GM12801 (cell line): Measurements from ENCODE around the gene NELFCD.

ENCODE experiments used
- CTCF ChIP-seq: IDR thresholded peaks from one replicate; pipeline ENCODE4 v1.5.1; 2011; ENCODE audit warnings: control low read depth; ENCODE audit not compliant: insufficient read length; ENCODE audit errors: extremely low read depth

NELFCD gene

GRCh38 chr20:58976061-58976730 lies 4.9 kb upstream of the NELFCD start:
- TF ChIP-seq CTCF: no peak

- no peak for TF ChIP-seq CTCF
These were observed 2.5 kb upstream of the NELFCD start for GRCh38 chr20:58978351-58979190.

- no peak for TF ChIP-seq CTCF
These were observed 740 bp downstream of the NELFCD start for GRCh38 chr20:58981628-58982364.

- no peak for TF ChIP-seq CTCF
These were observed 1.5 kb downstream of the NELFCD start for GRCh38 chr20:58982406-58983114.

GRCh38 chr20:58984691-58985090 lies 3.6 kb downstream of the NELFCD start:
- no peak for TF ChIP-seq CTCF

- no peak for TF ChIP-seq CTCF
These were observed 4.6 kb downstream of the NELFCD start for GRCh38 chr20:58985656-58986055.

- TF ChIP-seq CTCF: no peak
These were observed 5.4 kb downstream of the NELFCD start for GRCh38 chr20:58986286-58986967.
